K562 (cell line): Measurements from ENCODE around the gene FBLN2.

ENCODE experiments used
- BHLHE40 ChIP-seq: IDR thresholded peaks from 2 replicates; pipeline ENCODE4 v1.6.1; 2011; ENCODE audit warnings: low read length, improper control_type of control experiment
- BRCA1 ChIP-seq, 2 experiments: fragments of 450-650 bp in 1 of 2; sonication (generic) in 1 of 2; formaldehyde crosslinking in 1 of 2; IDR thresholded peaks; 2 replicates each; pipeline versions ENCODE4 v1.5.0 to v1.6.1; 2017 to 2020; ENCODE audit warnings: mild to moderate bottlenecking in 1 of 2, missing genetic modification reagents in 1 of 2
- BRF1 ChIP-seq: IDR thresholded peaks from 3 replicates; pipeline ENCODE4 v1.6.1; 2011; ENCODE audit warnings: borderline replicate concordance, mild to moderate bottlenecking; ENCODE audit not compliant: insufficient read length; ENCODE audit errors: extremely low read depth
- CHD1 ChIP-seq: fragments of 200-600 bp; sonication (generic); IDR thresholded peaks from one replicate; pipeline ENCODE4 v1.6.1; 2012; ENCODE audit warnings: mild to moderate bottlenecking, moderate library complexity, low read length, inconsistent platforms
- HIVEP1 ChIP-seq: fragments of 250-450 bp; sonication (Bioruptor Pico); IDR thresholded peaks from 2 replicates; pipeline ENCODE4 v1.4.0; 2020; ENCODE audit warnings: mild to moderate bottlenecking
- SNIP1 ChIP-seq: fragments of 450-650 bp; IDR thresholded peaks from 2 replicates; pipeline ENCODE4 v1.7.1; 2017; ENCODE audit warnings: low read depth, mild to moderate bottlenecking
- ZKSCAN8 ChIP-seq: fragments of 200-800 bp; sonication (Bioruptor generic); IDR thresholded peaks from 2 replicates; pipeline ENCODE4 v1.6.1; 2016; ENCODE audit warnings: missing genetic modification characterization, missing compliant biosample characterization
- ZNF165 ChIP-seq: fragments of 250-450 bp; sonication (Bioruptor Pico); IDR thresholded peaks from 2 replicates; pipeline ENCODE4 v1.4.0; 2020; ENCODE audit warnings: borderline replicate concordance
- ZNF507 ChIP-seq: conservative IDR thresholded peaks from 2 replicates; pipeline ENCODE4 v1.6.1; 2017; ENCODE audit warnings: missing genetic modification characterization, missing compliant biosample characterization
- TF ChIP-seq, protein P1 (sequence below): fragments of 150-350 bp; IDR thresholded peaks from 2 replicates; pipeline ENCODE4 v1.6.1; 2014; ENCODE audit warnings: low read depth, mild to moderate bottlenecking, low read length, borderline replicate concordance
- TF ChIP-seq, protein P2 (sequence below), 3 experiments: IDR thresholded peaks in 2 of 3; conservative IDR thresholded peaks in 1 of 3; 2 replicates each; pipeline ENCODE4 v1.5.1; 2011 to 2012; ENCODE audit warnings: low read length in 3 of 3, mild to moderate bottlenecking in 3 of 3, control low read depth in 2 of 3, improper control_type of control experiment in 1 of 3, inconsistent platforms in 1 of 3, low read depth in 1 of 3, mixed read lengths in 1 of 3, moderate library complexity in 1 of 3; ENCODE audit not compliant: insufficient read depth in 2 of 3

DNA sequence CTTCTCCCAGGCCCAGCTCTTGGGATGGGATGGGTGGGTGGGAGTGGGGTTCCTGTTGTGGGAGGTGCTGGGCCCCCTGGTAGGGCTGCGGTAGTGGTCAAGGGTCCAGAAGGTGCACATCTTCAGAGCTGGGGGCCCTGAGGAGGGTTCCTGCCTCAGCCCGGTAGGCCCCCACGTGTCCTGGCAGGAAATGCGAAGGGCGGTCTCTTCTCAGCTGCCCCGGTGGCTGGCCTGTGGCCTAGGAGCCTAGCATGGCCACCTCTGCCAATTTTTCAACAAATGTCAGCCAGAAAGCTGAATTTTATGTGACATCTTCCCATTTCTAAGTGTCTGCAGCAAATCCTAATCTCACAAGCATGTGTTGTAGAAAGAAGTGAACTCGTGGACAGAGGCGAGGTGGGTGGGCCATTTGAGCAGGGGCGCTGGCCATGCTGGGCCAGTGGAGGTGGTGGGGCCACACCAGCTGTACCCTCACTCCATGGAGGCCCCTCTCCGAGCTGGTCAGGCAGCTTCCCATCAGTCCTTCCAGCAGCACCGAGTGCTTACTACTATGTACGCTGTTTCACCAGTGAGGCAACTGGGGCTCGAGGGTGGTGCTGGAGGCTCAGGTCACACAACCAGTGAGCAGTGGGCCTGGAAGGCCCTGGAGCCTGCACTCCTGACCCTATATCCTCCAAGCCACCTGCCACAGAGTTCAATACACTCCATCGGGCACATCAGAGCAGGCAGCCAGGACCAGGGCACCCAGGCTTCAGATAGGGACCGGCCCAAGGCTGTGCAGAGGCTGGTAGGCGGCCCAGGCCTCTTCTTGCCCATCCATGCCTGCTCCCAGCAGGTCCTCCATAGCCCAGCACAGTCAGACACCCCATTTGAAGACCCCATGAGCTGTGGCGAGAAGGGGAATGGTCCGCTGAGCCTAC is 23.2 kb downstream of the FBLN2 start:
- no peak for TF ChIP-seq ZNF507
- no peak for TF ChIP-seq BRCA1 (IDR thresholded peaks at IDR 0.05)
- no peak for TF ChIP-seq BRCA1 (CRISPR knock-in tag; IDR thresholded peaks at IDR 0.05)
- TF ChIP-seq, protein P1, sequence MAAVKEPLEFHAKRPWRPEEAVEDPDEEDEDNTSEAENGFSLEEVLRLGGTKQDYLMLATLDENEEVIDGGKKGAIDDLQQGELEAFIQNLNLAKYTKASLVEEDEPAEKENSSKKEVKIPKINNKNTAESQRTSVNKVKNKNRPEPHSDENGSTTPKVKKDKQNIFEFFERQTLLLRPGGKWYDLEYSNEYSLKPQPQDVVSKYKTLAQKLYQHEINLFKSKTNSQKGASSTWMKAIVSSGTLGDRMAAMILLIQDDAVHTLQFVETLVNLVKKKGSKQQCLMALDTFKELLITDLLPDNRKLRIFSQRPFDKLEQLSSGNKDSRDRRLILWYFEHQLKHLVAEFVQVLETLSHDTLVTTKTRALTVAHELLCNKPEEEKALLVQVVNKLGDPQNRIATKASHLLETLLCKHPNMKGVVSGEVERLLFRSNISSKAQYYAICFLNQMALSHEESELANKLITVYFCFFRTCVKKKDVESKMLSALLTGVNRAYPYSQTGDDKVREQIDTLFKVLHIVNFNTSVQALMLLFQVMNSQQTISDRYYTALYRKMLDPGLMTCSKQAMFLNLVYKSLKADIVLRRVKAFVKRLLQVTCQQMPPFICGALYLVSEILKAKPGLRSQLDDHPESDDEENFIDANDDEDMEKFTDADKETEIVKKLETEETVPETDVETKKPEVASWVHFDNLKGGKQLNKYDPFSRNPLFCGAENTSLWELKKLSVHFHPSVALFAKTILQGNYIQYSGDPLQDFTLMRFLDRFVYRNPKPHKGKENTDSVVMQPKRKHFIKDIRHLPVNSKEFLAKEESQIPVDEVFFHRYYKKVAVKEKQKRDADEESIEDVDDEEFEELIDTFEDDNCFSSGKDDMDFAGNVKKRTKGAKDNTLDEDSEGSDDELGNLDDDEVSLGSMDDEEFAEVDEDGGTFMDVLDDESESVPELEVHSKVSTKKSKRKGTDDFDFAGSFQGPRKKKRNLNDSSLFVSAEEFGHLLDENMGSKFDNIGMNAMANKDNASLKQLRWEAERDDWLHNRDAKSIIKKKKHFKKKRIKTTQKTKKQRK = no peak
- TF ChIP-seq SNIP1 = no peak
- no peak for TF ChIP-seq BRF1
- TF ChIP-seq CHD1 = no peak
- TF ChIP-seq, protein P2, sequence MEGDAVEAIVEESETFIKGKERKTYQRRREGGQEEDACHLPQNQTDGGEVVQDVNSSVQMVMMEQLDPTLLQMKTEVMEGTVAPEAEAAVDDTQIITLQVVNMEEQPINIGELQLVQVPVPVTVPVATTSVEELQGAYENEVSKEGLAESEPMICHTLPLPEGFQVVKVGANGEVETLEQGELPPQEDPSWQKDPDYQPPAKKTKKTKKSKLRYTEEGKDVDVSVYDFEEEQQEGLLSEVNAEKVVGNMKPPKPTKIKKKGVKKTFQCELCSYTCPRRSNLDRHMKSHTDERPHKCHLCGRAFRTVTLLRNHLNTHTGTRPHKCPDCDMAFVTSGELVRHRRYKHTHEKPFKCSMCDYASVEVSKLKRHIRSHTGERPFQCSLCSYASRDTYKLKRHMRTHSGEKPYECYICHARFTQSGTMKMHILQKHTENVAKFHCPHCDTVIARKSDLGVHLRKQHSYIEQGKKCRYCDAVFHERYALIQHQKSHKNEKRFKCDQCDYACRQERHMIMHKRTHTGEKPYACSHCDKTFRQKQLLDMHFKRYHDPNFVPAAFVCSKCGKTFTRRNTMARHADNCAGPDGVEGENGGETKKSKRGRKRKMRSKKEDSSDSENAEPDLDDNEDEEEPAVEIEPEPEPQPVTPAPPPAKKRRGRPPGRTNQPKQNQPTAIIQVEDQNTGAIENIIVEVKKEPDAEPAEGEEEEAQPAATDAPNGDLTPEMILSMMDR (IDR thresholded peaks at IDR 0.05 in 2 of 3, conservative IDR thresholded peaks at IDR 0.05 in 1 of 3; ENCODE audit: insufficient read depth in 2 of 3, low read depth in 1 of 3, low read length in 3 of 3) = no peak
- no peak for TF ChIP-seq ZNF165 (CRISPR knock-in tag)
- no peak for TF ChIP-seq ZKSCAN8 (CRISPR knock-in tag)
- TF ChIP-seq HIVEP1 = no peak
- TF ChIP-seq BHLHE40 = no peak
